ENCODE data around the gene TRMT44. TPM values are rescaled to one million over a fixed set of nuclear protein-coding genes. Genes with fewer than 3 reads are reported as not detected.

Gene TRMT44
- total RNA-seq, 1 experiment from 2014 or later = 22.9 TPM

DNA sequence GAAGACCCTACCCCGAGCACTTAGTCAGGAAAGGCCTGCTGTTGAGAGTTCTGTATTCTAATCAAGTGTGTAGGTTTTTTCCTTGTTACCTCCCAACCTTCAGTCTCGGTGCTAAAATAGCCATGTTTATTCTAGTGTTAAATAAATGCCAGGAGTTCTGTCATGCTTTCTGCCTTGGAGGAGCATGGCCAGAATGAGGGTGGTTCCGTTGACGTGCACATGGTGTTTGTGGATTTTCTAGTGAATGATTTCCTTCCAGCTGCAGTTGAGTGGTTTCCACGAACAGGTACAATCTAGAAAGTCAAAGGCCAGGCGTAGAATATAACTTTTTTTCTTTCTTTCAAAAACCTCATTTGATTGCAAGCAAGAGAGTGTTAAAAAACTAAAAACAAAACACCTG is 21.0 kb downstream of the TRMT44 start:
- H3K36me3 ChIP-seq (ENCODE audit: insufficient read depth, low read length, poor library complexity, severe bottlenecking) = peaks cover 13% of the 10 kb centered on the region
- CTCF ChIA-PET = no interaction called here
- BruUV-seq (replicated peaks) = no TSS peak

DNA sequence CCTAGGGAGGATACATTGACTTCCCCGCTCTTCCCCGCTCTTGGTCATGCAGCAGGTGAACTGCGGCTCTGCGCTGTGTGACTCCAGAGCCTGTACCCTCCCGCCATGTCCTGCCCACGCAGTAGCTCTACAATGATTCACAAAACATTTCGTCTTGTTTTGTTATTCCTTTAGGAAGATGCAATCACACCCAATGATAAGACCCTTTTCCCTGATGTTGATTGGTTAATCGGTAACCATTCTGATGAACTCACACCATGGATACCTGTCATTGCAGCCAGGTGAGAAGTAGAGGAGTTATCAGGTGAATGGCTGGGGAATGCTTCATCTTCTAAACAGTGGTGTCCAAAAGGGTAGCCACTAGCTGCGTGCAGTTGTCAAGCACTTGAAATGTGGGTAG is 23.2 kb downstream of the TRMT44 start:
- peaks cover 8% of the 10 kb centered on the region for H3K36me3 ChIP-seq (ENCODE audit: insufficient read depth, low read length, poor library complexity, severe bottlenecking)

More for the DNA sequence above, 21.0 kb downstream of the TRMT44 start:
- POLR2A ChIA-PET (ENCODE audit: low non-redundant PET) = no interaction called here
- intact Hi-C loops (cut with micrococcal nuclease; ENCODE audit: unreplicated experiment) = no loop called here
- H3K27ac ChIP-seq (ENCODE audit: low read depth, low read length, poor library complexity, severe bottlenecking) = no peak overlapping the region
- DNase-seq (ENCODE audit: low spot score) = no peak
- TF ChIP-seq, protein P1, sequence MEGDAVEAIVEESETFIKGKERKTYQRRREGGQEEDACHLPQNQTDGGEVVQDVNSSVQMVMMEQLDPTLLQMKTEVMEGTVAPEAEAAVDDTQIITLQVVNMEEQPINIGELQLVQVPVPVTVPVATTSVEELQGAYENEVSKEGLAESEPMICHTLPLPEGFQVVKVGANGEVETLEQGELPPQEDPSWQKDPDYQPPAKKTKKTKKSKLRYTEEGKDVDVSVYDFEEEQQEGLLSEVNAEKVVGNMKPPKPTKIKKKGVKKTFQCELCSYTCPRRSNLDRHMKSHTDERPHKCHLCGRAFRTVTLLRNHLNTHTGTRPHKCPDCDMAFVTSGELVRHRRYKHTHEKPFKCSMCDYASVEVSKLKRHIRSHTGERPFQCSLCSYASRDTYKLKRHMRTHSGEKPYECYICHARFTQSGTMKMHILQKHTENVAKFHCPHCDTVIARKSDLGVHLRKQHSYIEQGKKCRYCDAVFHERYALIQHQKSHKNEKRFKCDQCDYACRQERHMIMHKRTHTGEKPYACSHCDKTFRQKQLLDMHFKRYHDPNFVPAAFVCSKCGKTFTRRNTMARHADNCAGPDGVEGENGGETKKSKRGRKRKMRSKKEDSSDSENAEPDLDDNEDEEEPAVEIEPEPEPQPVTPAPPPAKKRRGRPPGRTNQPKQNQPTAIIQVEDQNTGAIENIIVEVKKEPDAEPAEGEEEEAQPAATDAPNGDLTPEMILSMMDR (conservative IDR thresholded peaks at IDR 0.05; ENCODE audit: low read depth, low read length) = no peak
- TF ChIP-seq EZH2 (IDR thresholded peaks at IDR 0.05; ENCODE audit: borderline replicate concordance, low read depth, low read length, poor library complexity, severe bottlenecking) = no peak
- no peak overlapping the region for H3K4me3 ChIP-seq (ENCODE audit: low read depth, low read length, poor library complexity, severe bottlenecking)
- no peaks in the 10 kb centered on the region for H3K9me3 ChIP-seq (ENCODE audit: low read depth, low read length, poor library complexity, severe bottlenecking)
- no peaks in the 10 kb centered on the region for H3K27me3 ChIP-seq (replicated peaks; ENCODE audit: insufficient read depth, low read depth, low read length, poor library complexity)
- no peaks in the 10 kb centered on the region for H3K4me1 ChIP-seq (ENCODE audit: insufficient read depth, low read length, poor library complexity, severe bottlenecking)

DNA sequence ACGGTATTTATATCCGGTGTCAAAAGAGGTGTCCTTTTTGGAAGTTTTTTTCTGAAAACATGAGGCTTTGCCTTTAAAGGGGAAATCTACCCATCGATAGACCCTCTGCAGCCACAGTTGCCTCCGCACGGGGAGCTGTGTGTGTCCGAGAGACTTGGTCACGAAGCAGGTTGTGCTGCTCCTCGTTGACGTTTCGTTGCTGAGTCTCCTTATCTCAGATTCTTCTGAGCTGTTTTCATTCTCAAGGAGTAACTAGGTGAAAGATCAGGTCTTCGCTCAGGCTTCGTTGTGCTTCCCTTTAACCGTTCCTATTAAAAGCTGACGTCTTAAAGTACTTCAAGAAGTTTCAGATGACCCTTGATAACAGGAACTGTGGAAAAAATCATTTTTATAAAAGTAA is 23.8 kb downstream of the TRMT44 start:
- CTCF ChIA-PET = no interaction called here
- H3K27me3 ChIP-seq (replicated peaks; ENCODE audit: insufficient read depth, low read depth, low read length, poor library complexity) = no peaks in the 10 kb centered on the region
- H3K36me3 ChIP-seq (ENCODE audit: insufficient read depth, low read length, poor library complexity, severe bottlenecking) = peaks cover 10% of the 10 kb centered on the region
- no peaks in the 10 kb centered on the region for H3K9me3 ChIP-seq (ENCODE audit: low read depth, low read length, poor library complexity, severe bottlenecking)
- peaks cover 3% of the 10 kb centered on the region for H3K4me1 ChIP-seq (ENCODE audit: insufficient read depth, low read length, poor library complexity, severe bottlenecking)
- POLR2A ChIA-PET (ENCODE audit: low non-redundant PET) = no interaction called here
- intact Hi-C loops (cut with micrococcal nuclease; ENCODE audit: unreplicated experiment) = no loop called here
- DNase-seq (ENCODE audit: low spot score) = no peak
- H3K27ac ChIP-seq (ENCODE audit: low read depth, low read length, poor library complexity, severe bottlenecking) = no peak overlapping the region
- no peak overlapping the region for H3K4me3 ChIP-seq (ENCODE audit: low read depth, low read length, poor library complexity, severe bottlenecking)
- BruUV-seq (replicated peaks) = no TSS peak
- TF ChIP-seq, protein P1 (conservative IDR thresholded peaks at IDR 0.05; ENCODE audit: low read depth, low read length) = no peak
- TF ChIP-seq EZH2 (IDR thresholded peaks at IDR 0.05; ENCODE audit: borderline replicate concordance, low read depth, low read length, poor library complexity, severe bottlenecking) = no peak

More for the DNA sequence above, 23.2 kb downstream of the TRMT44 start:
- intact Hi-C loops (cut with micrococcal nuclease; ENCODE audit: unreplicated experiment) = no loop called here
- TF ChIP-seq EZH2 (IDR thresholded peaks at IDR 0.05; ENCODE audit: borderline replicate concordance, low read depth, low read length, poor library complexity, severe bottlenecking) = no peak
- TF ChIP-seq, protein P1 (conservative IDR thresholded peaks at IDR 0.05; ENCODE audit: low read depth, low read length) = no peak
- Histone ChIP-seq H3K27me3 (replicated peaks; ENCODE audit: insufficient read depth, low read depth, low read length, poor library complexity) (no peaks in the 10 kb centered on the region), H3K4me1 (ENCODE audit: insufficient read depth, low read length, poor library complexity, severe bottlenecking) (no peaks in the 10 kb centered on the region), H3K4me3 (ENCODE audit: low read depth, low read length, poor library complexity, severe bottlenecking) (no peak overlapping the region), H3K9me3 (ENCODE audit: low read depth, low read length, poor library complexity, severe bottlenecking) (no peaks in the 10 kb centered on the region), H3K27ac (ENCODE audit: low read depth, low read length, poor library complexity, severe bottlenecking) (no peak overlapping the region)
- no peak for DNase-seq (ENCODE audit: low spot score)
- BruUV-seq (replicated peaks) = no TSS peak
- ChIA-PET POLR2A (ENCODE audit: low non-redundant PET) (no interaction called here), CTCF (no interaction called here)

Data from A673 (cell line).